T-helper 2 cell (primary cell): ENCODE results near the gene SLC26A1.

Experiments
- DNase-seq, 5 experiments: peaks; one replicate each; pipeline versions ENCODE4 v3.0.0 to v3.0.0-alpha.2; 2012 to 2022

Gene SLC26A1

DNA sequence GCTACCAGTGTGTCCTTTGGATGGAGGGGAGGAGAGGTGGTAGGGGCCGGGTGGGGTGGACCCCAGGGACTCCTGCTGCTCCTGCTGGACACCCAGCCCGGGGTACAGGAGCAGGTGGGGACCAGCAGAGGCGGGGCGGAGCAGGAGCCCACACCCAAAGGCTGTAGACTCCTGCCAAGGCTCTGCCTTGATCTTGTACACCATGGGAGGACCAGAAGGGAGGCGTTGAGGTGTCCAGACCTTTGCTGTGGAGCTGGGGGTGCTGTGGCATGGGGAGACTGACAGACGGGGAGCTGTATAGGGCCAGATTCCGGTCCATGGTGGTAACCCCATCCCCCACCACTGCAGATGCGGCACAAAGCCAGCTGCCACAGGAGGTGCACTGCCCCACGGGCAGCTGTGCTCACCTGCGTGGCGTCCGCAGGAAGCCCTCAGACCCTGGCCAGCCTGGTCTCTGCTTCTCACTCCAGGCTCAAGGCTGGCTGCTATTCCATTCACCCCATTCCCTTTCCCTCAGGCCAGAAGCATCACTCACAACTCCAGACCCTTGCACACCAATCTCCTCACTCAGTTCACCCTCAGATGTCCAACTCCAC, 5.0 kb upstream of the SLC26A1 start:
- no peak for DNase-seq

- DNase-seq: no peak
Measured at GRCh38 chr4:997375-998071, 4.3 kb upstream of the SLC26A1 start.

- no peak for DNase-seq
Measured at GRCh38 chr4:996997-997374, 3.8 kb upstream of the SLC26A1 start.

DNA sequence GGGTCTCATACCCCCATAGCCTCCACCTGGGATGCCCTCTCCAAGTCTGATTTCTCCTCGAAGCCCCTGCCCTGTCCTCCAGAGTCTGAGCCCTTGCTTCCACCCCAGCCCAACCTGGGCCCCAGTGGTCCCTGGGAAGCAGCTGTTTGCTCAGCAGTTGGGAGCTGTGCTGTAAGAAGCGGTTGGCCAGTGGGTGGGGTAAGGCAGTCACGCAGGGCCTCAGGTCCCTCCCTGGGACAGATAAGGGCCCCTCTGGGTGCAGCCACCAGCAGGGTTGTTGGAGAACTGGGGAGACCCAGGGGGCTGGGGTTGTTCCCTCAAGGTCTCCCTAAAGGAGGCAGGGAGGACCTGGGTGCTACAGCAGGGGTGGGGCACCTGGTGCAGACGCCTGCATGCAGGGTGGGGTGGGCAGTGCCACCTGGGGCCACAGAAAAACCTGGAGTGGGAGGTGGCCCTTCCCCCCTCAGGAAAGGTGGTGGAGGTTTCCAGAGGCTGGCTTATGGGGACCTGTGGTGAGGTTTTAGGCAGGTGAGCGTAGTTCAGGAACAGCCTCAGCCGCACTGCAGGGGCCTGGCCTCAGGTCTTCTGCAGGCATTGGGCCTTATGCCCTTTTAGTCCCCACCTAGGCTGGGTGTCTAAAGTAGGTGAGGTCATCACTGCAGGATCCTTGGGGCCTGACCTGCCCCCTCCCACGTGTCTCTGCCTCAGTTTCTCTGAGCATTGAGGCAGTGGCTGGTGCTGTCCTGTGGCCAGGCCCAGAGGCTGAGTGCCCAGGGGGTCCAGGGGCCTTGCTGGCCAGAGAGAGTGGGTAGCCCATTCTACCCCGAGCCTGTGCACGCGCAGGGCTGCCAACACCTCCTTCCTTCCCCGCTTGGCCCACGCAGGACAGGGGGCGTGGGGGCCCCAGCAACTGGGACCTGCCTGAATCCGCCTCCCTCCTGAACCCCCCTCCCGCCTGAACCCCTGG, 3.1 kb upstream of the SLC26A1 start:
- DNase-seq: no peak

DNA sequence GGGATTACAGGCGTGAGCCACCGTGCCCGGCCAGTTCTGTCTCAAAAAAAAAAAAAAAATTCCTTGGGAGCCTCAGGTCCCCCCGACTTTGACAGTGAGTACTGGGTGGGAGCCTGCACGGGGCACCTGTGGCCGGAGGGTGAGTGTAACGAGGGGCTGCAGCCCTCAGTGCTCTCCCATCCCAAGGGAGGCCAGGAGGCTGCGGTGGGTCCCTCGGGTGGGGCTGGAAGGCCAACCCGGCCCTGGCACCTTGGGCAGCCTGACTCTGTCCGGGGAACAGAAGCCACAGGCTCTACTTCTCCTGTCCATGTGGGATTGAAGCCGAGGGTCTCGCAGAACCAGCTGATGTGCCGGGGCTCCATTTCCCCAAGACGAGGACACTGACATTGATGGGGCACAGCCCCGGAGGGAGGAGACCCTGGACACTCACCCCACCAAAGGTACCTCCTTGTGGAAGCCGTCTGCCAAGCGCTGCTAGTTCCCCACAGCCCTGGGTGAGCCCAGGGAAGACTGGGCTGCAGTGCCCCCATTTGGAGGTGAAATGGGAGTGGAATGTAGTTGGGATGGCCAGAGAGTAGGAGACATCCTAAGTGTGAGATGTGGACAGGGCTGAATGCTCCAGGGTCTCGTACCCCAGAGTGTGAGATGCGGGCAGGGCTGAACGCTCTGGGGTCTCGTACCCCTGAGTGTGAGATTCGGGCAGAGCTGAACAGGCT, 2.3 kb upstream of the SLC26A1 start:
- no peak for DNase-seq

DNA sequence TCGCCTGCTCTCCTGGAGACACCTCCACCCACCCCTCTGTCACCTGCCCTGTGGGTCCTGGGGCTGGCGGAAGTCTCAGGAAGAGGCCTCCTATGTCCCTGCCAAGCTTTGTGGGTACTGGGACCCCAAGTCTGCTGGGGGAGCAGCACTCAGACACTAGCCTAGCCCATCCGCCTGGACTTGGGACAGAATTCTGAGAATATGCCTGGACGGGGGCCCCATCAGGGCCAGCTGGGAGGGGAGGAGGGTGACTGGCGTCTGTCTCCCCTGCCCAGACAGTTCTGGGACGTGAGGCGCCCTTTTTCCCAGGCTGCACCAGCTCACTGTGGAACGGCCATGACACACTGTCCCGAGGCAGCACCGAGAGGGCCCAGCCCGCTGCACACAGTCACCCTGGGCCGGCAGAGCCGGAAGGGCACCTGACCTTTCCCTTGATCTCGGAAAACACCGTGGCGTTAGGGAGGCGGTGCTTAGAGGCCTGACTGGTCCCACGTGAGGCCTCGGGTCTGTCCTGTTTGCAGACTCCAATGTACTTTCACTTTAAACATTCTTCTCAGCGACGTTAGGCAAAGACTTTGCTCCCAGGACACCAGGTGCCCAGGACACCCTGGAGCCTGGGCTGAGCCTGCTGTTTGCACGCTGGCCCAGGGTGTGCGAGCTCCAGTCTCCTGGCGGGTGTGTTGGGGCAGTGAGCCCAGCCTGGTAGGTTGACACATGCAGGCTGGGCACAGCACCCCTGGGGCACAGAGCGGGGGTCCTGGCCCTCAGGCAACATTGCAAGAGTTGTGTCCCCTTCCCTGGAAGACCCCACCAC, 700 bp downstream of the SLC26A1 start:
- no peak for DNase-seq

- DNase-seq: no peak
Measured at GRCh38 chr4:991451-992296, 1.5 kb downstream of the SLC26A1 start.

GRCh38 chr4:990746-991367, 2.3 kb downstream of the SLC26A1 start:
- no peak for DNase-seq

DNA sequence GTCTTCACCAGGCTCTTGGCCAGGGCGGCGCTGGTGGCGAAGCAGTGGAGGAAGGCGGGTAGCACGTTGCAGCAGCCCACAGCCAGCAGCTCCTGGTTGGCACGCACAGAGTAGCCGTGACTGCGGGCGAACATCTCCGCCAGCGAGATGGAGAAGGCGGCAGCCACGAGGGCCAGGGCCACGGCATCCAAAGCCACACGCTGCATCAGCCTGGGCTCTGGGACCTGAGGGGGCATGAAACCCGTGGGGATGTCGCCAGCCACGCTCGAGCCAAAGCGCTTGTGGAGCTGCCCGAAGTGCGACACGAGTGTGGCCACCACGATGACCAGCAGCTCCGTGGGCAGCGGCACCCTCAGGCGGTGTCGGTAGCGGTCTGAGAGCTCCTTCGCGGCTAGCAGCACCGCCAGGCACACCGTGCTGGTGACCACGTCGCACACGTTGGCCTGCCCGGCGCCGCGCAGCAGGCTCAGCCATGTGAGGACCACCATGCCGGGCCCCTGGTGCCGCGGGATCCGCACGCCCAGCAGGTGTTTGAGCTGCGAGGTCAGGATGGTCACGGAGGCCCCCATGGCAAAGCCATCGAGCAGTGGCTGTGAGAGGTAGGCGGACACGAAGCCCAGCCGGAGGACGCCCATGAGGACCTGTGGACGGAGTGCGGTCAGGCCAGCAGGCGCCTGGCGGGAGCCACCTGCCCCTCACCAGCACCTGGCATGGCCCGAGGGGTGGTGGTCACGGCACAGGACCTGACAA, 3.3 kb downstream of the SLC26A1 start:
- peak in 1 of 5 experiments; percentile 7 for DNase-seq

DNA sequence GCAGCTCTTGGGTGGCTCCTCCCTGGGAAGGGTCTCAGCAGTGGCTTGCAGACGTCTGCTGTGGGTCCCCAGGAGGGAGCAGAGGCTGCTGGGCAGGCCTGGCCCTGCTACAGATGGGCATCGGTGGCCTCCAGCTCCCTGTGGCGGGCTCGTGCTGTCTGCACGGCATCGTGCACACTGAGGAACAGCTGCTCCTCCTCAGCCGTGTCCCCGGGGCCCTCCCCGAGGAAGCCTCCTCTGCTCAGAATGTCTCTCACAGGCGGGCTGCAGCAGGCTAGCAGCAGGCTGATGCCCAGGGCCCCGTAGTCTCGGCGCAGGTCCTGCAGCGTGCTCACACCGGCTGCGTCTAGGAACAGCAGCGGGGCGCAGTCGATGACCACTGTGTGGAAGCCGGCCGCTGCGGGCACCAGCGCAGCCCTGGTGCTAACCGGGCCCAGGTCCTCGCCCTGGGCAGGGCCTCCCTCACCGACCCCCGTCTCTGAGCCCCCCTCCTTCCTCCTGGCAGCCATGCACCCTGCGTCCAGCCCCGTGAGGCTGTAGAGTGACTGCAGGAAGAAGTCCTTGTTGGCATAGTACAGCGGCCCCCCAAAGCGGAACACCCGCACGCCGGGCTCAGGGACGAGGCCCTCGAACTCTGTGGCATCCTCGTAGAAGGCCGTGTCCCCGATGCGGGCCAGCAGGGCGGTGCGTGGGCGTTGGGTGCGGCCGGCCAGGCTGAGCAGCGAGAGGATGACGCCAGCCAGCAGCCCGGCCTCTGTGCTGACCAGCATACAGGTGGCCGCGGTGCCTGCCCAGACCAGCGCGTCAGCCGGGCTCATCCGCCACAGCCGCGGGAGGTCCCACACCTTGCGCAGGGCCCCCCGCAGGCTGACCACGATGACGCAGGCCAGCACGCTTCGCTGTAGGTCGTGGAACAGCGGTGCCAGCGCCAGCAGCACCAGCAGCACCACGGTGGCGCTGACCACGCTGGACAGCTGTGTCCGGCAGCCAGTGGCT, 4.2 kb downstream of the SLC26A1 start:
- DNase-seq: peak in 1 of 5 experiments; percentile 5

DNA sequence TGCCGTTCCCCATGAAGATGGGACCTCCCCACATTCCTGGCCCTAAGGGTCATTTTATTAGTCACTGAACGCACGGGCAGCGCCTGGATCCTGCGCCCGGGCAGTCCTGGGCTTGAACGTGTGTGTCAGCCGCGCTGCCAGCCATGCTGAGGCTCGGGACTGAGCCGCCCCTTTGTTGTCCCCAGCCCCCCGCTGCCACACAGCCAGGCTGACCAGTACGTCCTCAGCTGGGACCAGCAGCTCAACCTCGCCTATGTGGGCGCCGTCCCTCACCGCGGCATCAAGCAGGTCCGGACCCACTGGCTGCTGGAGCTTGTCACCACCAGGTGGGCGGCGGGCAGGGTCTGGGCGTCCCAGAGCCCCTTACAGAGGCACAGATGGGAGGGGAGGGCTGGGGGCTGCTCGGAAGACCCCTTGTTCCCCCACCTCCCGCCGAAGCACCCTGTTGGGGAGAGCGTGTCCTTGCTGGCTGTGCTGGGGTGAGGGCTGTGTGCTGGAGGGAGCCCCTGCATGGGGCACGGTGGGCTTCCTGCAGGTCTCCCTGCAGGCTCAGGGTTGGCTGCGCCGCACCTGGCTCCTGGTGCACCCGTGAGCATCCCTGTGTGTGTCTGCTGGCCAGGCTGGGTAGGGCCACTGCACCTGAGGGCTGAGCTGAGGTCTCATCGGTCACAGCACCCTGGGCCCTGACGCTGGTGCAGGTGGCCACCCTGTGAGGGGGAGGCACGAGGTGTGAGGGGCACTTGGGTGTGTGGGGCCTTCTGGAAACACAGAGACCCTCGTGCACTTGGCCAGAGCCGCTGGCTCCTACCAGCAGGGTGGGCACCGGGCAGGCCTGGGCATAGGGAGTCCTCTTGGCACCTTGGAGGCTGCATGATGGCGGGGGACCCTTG, 5.3 kb downstream of the SLC26A1 start:
- DNase-seq: no peak

DNA sequence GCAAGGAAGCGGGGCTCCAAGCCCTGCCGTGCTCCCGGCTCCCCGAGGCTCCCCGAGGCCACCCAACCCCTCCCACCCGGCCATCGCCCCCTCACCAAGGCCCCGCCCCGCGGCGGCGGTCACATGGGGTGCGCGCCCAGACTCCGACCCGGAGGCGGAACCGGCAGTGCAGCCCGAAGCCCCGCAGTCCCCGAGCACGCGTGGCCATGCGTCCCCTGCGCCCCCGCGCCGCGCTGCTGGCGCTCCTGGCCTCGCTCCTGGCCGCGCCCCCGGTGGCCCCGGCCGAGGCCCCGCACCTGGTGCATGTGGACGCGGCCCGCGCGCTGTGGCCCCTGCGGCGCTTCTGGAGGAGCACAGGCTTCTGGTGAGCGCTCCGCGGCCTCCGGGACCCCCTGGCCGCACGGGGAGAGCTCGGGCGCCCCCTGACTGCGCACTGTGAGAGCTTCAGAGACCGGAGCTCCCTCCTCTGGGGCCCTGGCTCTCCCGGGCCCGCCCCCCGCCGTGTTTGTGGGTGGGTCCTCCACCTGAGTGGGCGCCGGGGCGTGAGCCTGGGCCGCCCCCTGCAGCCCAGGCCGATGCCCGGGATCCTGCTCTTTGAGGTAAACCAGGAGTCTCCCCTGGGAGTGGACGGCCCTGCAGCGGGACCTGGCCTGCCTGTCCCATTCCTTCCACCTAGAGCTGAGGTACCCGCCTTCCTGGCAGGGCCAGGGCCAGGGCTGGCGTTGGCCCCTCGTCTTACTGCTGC, 6.2 kb downstream of the SLC26A1 start, which contains the start of gene IDUA:
IDUA (plus strand) TSS at position 166 of the 745 bp plus-strand sequence; CDS start at position 207, 41 bp downstream.
- DNase-seq: peak; percentile 76 to 87 (median 79)

DNA sequence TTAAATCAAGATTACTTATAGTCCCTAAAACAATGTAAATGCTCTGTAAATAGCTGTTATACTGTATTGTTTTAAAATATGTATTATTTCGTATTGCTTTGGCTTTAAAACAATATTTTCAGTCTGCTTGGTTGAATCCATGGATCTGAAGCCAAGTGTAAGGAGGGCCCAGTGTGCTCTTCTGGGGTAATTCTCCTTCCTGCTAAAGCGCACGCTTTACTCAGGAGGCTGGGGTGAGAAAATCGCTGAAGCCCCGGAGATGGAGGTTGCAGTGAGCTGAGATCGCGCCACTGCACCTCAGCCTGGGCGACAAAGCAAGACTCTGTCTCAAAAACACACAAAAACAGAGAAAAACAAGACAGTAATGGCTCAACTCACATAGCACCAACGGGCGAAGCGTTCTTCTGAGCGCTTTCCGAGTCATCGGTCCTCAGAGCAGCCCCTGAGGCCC, 6.8 kb downstream of the SLC26A1 start:
- DNase-seq: no peak

- peak; percentile 41 to 74 (median 58) for DNase-seq
Measured at GRCh38 chr4:985123-985830, 7.9 kb downstream of the SLC26A1 start.

DNA sequence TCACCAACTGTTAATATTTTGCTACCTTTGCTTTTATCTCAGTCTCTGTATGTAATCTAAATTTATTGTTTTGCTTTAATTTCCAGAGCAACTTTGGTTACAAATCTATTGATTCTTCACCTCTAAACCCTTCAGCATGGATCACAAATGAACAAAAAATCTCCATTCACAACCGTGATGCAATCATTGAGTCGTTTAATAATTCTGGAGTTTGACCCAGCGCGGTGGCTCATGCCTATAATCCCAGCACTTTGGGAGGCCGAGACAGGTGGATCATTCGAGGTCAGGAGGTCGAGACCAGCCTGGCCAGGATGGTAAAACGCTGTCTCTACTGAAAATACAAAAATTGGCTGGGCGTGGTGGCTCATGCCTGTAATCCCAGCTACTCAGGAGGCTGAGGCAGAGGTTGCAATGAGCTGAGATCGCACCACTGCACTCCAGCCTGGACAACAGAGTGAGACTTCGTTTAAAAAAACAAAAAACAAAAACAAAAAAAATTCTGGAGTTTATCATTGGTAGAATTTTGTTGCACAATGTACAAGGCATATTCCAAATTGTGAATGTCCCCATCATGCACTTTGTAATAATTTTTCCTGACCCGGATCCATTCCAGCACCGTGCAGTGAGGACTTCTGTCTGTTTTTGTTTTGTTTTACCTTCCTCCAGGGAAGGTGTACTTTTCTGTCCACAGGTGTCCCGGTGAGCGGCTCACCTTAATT, 8.7 kb downstream of the SLC26A1 start:
- DNase-seq: no peak
